AG09309 (cell line): Measurements from ENCODE around the gene POLD2.

Experiments
- DNase-seq: peaks from one replicate; pipeline ENCODE4 v3.0.0-alpha.2; 2010; ENCODE audit warnings: low read depth
- H3K4me3 ChIP-seq: 2 replicates; pipeline ENCODE4 v1.5.1; 2011; ENCODE audit warnings: mild to moderate bottlenecking, low read depth, low read length, moderate library complexity; ENCODE audit not compliant: control insufficient read depth
- CTCF ChIP-seq: IDR thresholded peaks from 2 replicates; pipeline ENCODE4 v1.5.1; 2011; ENCODE audit warnings: mild to moderate bottlenecking, low read depth, low read length, inconsistent platforms; ENCODE audit not compliant: insufficient read depth, control insufficient read depth; ENCODE audit errors: missing control alignments

POLD2 gene

DNA sequence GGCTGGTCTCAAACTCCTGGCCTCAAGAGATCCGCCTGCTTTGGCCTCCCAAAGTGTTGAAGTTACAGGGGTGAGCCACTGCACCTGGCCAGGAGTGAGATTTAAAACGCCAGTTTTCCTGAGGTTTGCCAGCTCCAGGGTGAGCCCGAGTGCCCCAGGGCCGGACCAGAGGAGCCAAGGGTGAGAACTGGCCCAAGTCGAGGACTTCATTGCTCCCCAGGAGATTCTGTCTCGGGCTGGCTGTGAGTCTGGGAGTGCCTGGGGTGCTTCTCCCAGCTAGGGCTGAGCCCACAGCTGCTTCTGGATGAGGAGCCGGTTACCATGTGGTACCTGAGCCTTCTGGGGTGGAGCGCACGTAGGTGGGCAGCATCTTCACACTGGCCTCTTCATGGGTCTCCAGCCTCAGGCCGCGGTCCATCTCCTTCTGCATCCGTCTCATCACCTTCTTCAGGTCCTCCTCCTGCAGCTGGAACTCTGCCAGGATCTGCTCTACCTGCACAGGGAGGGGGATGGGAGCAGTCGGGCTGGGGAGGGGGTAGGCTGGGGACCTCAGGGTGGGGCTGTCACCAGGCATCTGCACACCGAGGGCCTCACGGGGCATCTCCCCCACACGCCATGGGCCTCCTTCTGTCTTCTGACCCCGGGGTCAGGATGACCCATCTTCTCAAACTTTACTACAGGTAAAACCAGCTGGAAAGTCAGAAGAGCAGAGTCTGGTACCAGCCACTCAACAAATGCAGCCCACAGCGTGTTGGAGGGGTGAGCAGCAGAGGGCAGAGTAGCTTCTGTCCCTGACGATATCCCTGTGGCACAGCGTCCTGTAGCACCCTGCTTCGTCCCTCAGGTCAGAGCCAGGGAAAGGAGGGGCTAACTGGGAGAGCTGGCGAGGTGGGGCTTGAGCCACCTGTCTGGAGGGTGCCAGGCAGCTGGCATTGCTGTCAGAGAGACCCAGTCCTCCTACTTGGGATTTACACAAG lies 29.9 kb upstream of the POLD2 start:
- no peak overlapping the region for H3K4me3 ChIP-seq
- no peak for TF ChIP-seq CTCF
- DNase-seq = no peak

DNA sequence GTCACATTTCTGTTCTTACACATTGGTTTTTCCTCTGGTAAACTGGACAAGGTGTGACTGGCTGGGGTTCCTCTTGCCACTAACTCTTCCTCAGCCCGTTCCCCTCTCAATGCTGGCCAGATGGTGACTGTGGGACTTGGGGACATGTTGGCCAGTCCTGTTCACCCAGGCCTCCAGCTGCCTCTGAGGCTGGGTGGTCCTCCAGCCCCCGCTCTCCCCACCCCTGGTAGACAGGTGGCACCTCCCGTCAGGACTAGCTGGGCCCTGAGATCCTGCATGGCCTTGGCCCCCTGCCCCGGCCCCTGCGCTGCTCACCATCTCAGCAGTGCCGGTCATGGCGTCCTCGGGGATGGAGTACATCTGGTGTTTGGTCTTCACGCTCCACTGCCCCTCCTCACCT lies 28.6 kb upstream of the POLD2 start:
- TF ChIP-seq CTCF = no peak
- H3K4me3 ChIP-seq = no peak overlapping the region
- DNase-seq = no peak

DNA sequence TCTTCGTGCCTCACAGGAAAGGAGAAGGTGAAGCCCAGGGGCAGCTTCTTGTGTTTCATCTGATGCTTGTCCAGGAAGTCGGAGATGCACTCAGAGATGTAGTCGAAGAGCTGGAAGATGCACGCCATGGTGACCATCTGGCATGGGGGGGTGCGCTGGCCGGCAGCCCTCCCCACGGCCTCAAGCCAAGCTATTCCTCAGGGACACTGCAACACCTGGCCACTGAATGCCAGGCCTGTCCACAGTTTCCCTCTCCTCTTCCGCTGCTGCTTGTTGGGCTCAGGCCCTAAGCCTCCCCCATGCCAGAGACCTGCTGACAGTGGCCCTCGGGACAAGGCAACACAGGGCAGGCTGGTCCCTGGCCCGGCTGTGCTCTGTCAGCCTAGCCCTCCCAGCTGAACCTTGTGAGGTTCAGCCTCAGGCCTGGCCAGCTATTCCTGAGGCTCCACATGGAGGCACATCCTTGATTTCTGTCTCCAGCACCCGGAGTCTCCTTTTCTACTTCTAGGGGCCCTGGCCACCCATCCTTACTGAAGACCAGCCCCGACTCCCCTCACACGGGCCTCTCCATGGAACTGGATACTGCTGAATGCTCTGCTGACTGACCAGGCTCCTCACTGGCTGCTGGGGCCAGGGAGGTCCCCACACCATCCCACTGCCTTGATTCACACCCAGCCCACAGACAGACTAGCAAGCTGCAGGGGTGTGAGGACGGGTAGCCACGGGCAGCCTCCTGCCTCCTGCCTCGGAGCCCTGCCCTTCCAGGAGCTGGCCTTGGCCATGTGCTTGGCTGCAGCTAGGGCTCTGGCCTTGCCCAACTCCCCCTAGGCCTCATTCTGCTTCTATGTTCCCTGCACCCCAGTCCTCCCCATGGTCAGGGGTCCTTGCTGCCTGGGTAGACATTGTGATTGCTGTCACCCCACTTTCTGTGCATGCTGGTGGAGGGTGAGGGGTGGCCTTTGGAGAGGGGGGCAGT lies 27.9 kb upstream of the POLD2 start:
- no peak for TF ChIP-seq CTCF
- H3K4me3 ChIP-seq = no peak overlapping the region
- DNase-seq = no peak

GRCh38 chr7:44150466-44150832 lies 27.1 kb upstream of the POLD2 start:
- TF ChIP-seq CTCF = no peak
- no peak for DNase-seq
- no peak overlapping the region for H3K4me3 ChIP-seq

DNA sequence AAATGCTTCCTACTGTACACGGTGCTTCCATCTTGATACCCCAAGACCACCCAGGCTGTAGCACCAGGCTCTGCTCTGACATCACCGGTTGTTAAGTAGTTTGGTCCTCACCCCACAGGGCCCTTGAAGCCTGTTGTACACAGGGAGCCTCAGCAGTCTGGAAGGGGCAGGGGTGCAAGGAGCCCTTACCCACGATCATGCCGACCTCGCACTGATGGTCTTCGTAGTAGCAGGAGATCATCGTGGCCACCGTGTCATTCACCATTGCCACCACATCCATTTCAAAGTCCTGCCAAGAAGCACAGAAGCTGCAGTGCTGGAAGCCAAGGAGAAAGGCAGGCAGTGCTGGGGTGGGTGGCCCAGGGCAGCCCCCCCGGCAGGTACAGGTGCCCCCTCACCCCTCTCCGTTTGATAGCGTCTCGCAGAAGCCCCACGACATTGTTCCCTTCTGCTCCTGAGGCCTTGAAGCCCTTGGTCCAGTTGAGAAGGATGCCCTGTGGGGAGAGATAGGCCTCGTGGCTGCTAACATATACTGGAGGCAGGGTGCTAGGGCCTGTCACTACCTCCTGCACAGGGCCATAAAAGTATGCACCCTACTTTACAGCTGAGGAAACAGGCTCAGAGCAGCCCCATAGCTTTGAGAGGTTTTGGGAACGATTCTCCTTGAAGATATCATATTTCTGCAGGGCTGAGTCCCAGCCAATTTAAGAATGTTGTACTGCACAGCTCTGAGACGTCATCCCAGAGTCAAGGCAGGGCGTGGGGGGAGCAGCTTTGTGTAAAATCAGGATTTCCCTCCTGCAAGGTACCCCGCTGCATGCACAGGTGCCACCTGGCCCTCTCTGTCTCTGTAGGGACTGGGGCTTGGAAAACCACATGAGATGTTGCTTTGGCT lies 26.5 kb upstream of the POLD2 start:
- DNase-seq = no peak
- H3K4me3 ChIP-seq = no peak overlapping the region
- no peak for TF ChIP-seq CTCF
